Naive thymus-derived CD8-positive, alpha-beta T cell (primary cell): Measurements from ENCODE around the gene QKI. TPM values are rescaled to one million over a fixed set of nuclear protein-coding genes. Genes with fewer than 3 reads are reported as not detected.
"Not testable (repeated sequence)": the region's sequence is repeated elsewhere in the genome, so short reads cannot be mapped to it uniquely, and the experiment has no call there.

Experiments
- ATAC-seq, 2 donors: fragments of 150-1000 bp; cut with Tn5 transposase in 1 of 2; sonication (Bioruptor Pico), chemical (Tn5 transposase) in 1 of 2; 1 replicate in 1 of 2; 2 replicates in 1 of 2; pipeline ENCODE4 v1.10.0; 2021; ENCODE audit warnings: mild to moderate bottlenecking in 2 of 2, moderate library complexity in 2 of 2
- POLR2A ChIA-PET: fragments of 350-600 bp; sonication (Branson Sonifier 250); formaldehyde crosslinking; loops from one replicate; lab custom pipeline; 2021; ENCODE audit warnings: antibody characterized with exemption; lab: Charles Lee
- DNase-seq, 10 donors: peaks; one replicate each; pipeline versions ENCODE4 v3.0.0 to v3.0.0-alpha.2; 2020 to 2022
- H3K27ac Mint-ChIP-seq, 10 donors: one replicate each; pipeline ENCODE4 v1.8.0; 2020 to 2022; ENCODE audit warnings: mild to moderate bottlenecking in 10 of 10, mixed read lengths in 10 of 10, moderate library complexity in 4 of 10, inconsistent platforms in 1 of 10
- H3K27me3 Mint-ChIP-seq, 5 donors: one replicate each; pipeline ENCODE4 v1.8.0; 2021 to 2022; ENCODE audit warnings: mixed read lengths in 5 of 5
- H3K36me3 Mint-ChIP-seq, 3 donors: one replicate each; pipeline ENCODE4 v1.8.0; 2020 to 2022; ENCODE audit warnings: mixed read lengths in 3 of 3, mild to moderate bottlenecking in 2 of 3, inconsistent platforms in 1 of 3
- H3K4me1 Mint-ChIP-seq, 4 donors: one replicate each; pipeline ENCODE4 v1.8.0; 2021 to 2022; ENCODE audit warnings: mixed read lengths in 4 of 4
- H3K4me3 Mint-ChIP-seq, 10 donors: one replicate each; pipeline ENCODE4 v1.8.0; 2020 to 2022; ENCODE audit warnings: mild to moderate bottlenecking in 10 of 10, mixed read lengths in 10 of 10, moderate library complexity in 6 of 10, inconsistent platforms in 1 of 10
- H3K9me3 Mint-ChIP-seq, 9 donors: one replicate each; pipeline ENCODE4 v1.8.0; 2020 to 2022; ENCODE audit warnings: mixed read lengths in 9 of 9, mild to moderate bottlenecking in 3 of 9, inconsistent platforms in 1 of 9, moderate library complexity in 1 of 9
- polyA plus RNA-seq, 3 donors: library from polyadenylated mRNA; unstranded; fragments of 300-500 nt; fragmentation: Illumina TruSeq; gene quantifications; one replicate each; pipeline ENCODE4 v1.2.3, GENCODE V29; 2021
- total RNA-seq, 8 experiments: library from RNA in 2 of 8; stranded (reverse) in 2 of 8; gene quantifications; one replicate each; pipeline ENCODE4 v1.2.3 and lab custom pipeline; 2021 to 2026

QKI gene
- total and polyA plus RNA-seq, 5 experiments from 2014 or later: 8.8 to 65.7 (median 36.0) TPM

DNA sequence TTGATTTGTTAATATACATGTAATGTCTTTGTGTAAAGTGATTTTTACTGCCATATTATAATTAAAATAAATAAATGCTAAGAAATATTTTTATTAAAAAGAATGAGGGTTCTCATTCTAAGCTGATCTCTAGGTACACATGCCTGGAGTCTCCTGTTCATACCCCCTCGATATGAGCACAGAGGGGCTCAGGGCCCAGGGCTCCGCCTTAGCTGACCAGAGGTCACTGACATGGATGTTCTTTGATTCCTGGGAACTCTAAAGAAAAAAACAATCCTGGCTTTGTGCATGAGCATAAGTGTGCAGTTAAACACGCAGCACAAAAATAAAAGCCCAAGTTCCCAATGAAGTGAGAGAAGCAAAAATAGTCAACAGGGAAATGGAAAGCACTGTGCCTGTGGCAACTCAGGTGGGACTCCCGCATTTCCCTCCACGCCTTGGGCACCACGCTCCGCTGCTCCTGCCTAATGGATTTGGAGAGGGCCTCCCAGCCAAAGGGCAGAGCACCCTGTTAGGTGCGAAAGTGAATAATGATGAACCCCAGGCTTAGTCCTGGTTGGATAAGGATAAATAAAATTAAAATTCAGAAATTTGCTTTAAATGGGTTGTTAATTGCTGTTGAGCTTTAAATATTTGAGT is 33.3 kb upstream of the QKI start:
- POLR2A ChIA-PET: no interaction called here
- H3K4me1 Mint-ChIP-seq: peaks cover 0 to 2% (median 0%) of the 10 kb centered on the region in 4 donors
- ATAC-seq (no peak), DNase-seq (no peak)
- H3K27me3 Mint-ChIP-seq: peaks cover 0 to 19% (median 7%) of the 10 kb centered on the region in 5 donors
- no peaks in the 10 kb centered on the region for H3K36me3 Mint-ChIP-seq
- no peak overlapping the region for H3K4me3 Mint-ChIP-seq
- H3K9me3 Mint-ChIP-seq: peaks cover 0 to 9% (median 3%) of the 10 kb centered on the region in 9 donors
- no peak overlapping the region for H3K27ac Mint-ChIP-seq

DNA sequence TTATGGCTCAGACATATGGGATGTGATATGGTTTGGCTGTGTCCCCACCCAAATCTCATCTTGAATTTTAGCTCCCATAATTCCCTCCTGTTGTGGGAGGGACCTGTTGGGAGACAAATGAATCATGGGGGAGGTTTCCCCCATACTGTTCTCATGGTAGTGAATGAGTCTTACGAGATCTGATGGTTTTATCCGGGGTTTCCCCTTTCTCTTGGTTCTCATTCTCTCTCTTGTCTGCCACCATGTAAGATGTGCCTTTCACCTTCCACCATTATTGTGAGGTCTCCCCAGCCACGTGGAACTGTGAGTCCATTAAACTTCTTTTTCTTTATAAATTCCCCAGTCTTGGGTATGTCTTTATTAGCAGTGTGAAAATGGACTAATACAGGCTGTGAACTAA is 31.1 kb upstream of the QKI start:
- H3K36me3 Mint-ChIP-seq, DNase-seq, H3K4me1 Mint-ChIP-seq, ATAC-seq, H3K27me3 Mint-ChIP-seq, H3K4me3 Mint-ChIP-seq, H3K27ac Mint-ChIP-seq, POLR2A ChIA-PET, H3K9me3 Mint-ChIP-seq: not testable (repeated sequence)

DNA sequence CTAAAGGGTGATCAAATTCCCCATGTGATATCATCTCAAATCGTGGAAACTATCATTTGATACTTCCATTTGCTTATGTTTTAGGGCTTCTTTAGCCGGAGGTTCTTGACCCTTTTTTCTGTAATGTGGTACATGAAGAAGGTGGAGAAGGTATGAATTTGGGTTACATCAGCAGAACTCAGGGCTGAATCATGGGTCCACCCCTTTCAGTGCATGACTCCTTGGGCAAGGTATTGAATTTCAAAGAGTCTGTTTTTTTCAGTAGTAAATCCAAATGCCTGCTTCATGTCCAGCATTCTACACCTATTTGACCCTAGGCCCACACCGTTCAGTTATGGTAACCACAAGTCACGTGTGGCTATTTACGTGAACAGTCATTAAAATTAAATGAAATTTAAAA is 30.6 kb upstream of the QKI start:
- H3K4me1 Mint-ChIP-seq: peaks cover 0 to 2% (median 0%) of the 10 kb centered on the region in 4 donors

DNA sequence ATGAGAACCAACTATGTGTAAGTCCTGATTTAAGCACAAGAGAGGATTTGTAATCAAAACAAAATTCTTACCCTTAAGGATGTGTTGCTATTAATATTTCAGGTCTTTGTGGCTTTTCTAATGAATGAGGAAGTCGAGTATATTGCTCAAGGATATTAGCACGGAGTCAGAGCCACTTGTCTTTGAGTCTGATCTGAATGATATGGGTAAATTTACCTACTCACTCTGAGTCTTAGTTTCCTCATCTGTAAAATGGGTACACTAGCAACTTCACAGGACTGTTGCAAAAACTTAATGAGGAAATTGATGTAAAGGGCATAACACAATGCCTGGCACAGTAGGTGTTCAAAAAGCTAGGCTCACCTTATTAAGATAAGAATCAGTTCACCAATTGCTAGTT is 30.0 kb upstream of the QKI start:
- no peak for ATAC-seq
- POLR2A ChIA-PET: no interaction called here
- no peak for DNase-seq
- Mint-ChIP-seq H3K27ac (no peak overlapping the region), H3K4me1 (peaks cover 0 to 2% (median 0%) of the 10 kb centered on the region in 4 donors), H3K27me3 (peaks cover 0 to 9% (median 3%) of the 10 kb centered on the region in 5 donors), H3K9me3 (peaks cover 0 to 9% (median 3%) of the 10 kb centered on the region in 9 donors), H3K4me3 (no peak overlapping the region), H3K36me3 (no peaks in the 10 kb centered on the region)

More for the DNA sequence above, 30.6 kb upstream of the QKI start:
- H3K4me3 Mint-ChIP-seq: no peak overlapping the region
- POLR2A ChIA-PET: no interaction called here
- DNase-seq (no peak), ATAC-seq (no peak)
- H3K9me3 Mint-ChIP-seq: peaks cover 0 to 9% (median 3%) of the 10 kb centered on the region in 9 donors
- peaks cover 0 to 9% (median 3%) of the 10 kb centered on the region in 5 donors for H3K27me3 Mint-ChIP-seq
- H3K27ac Mint-ChIP-seq: no peak overlapping the region
- H3K36me3 Mint-ChIP-seq: no peaks in the 10 kb centered on the region

- H3K36me3 Mint-ChIP-seq, DNase-seq, H3K27me3 Mint-ChIP-seq, POLR2A ChIA-PET, H3K9me3 Mint-ChIP-seq, ATAC-seq, H3K4me1 Mint-ChIP-seq, H3K4me3 Mint-ChIP-seq, H3K27ac Mint-ChIP-seq: not testable (repeated sequence)
Measured at GRCh38 chr6:163385503-163385902, 29.0 kb upstream of the QKI start.

DNA sequence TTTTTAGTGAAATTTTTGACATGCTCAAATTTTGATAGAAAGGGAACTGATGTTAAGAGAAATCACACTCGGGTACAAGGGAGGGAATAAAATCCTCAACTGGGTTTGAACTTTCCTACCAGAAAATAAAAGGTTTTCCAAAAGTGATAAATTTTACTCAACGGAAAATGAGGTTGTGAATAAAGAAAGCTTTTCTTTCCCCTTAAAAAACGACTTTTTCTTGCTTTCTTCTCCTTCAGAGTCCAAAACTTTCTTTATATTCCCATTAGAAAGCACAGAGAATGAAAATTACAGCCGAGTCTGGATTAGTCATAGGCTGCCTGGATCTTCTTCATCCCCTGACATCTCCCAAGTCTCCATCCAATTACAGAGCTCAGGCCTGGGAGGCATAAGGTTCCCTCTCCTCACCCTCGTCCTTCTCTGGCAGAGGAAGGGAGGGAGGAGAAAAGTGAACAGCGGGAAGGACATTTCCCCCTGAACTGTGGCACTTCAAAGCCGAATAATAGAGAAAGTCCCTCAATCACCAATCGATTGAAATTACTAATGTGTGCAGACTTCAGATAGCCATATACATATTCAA is 28.1 kb upstream of the QKI start:
- Mint-ChIP-seq H3K4me3 (no peak overlapping the region), H3K36me3 (no peaks in the 10 kb centered on the region), H3K27ac (no peak overlapping the region), H3K27me3 (peaks cover 0 to 9% (median 3%) of the 10 kb centered on the region in 5 donors), H3K4me1 (peaks cover 0 to 2% (median 0%) of the 10 kb centered on the region in 4 donors), H3K9me3 (peaks cover 0 to 9% (median 3%) of the 10 kb centered on the region in 9 donors)
- POLR2A ChIA-PET: no interaction called here
- ATAC-seq (no peak), DNase-seq (no peak)

DNA sequence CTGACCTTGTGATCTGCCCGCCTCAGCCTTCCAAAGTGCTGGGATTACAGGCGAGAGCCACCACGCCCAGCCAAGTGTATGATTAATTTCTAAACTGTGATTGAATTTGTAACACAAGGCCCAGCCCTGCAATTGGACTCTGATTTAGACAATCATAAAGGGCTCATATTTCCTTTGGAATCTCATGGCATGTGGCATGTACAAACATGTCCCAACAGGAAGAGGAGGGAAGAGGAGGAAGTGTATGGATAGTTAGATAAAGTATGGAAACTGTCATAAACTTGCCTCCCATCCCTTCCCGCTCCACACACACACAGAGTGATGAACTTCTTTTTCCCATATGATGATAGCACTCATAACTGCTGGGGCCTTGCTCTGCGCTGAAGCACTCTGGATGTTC is 27.2 kb upstream of the QKI start:
- ATAC-seq (no peak), DNase-seq (no peak)
- Mint-ChIP-seq H3K36me3 (no peaks in the 10 kb centered on the region), H3K27ac (no peak overlapping the region), H3K27me3 (peaks cover 0 to 6% (median 3%) of the 10 kb centered on the region in 5 donors), H3K9me3 (peaks cover 0 to 9% (median 3%) of the 10 kb centered on the region in 9 donors), H3K4me3 (no peak overlapping the region), H3K4me1 (peaks cover 0 to 2% (median 0%) of the 10 kb centered on the region in 4 donors)
- POLR2A ChIA-PET: no interaction called here

- no peak for ATAC-seq
- Mint-ChIP-seq H3K36me3 (no peaks in the 10 kb centered on the region), H3K27me3 (peaks cover 0 to 5% (median 3%) of the 10 kb centered on the region in 5 donors), H3K4me3 (no peak overlapping the region), H3K9me3 (no peaks in the 10 kb centered on the region), H3K27ac (peak overlapping the region in 1 of 10 donors; percentile 38), H3K4me1 (peaks cover 0 to 2% (median 0%) of the 10 kb centered on the region in 4 donors)
- no peak for DNase-seq
- POLR2A ChIA-PET: no interaction called here
Measured at GRCh38 chr6:163389354-163389753, 25.2 kb upstream of the QKI start.

DNA sequence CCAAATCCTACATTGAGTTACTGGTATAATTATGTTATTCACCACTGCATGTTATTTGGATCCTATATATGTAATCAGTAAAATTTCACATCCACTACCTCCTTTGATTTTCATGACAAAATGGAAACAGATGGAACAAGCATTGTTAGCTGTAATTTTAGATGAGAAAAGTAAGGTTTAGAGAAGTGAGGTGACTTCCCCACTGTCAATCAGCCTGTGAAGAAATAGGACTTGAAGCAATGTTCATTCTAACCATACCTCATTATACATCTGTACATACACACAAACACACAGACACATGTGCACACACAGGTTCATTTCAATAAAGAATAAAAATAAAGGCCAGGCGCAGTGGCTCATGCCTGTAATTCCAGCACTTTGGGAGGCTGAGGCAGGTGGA is 23.7 kb upstream of the QKI start:
- Mint-ChIP-seq H3K4me3 (no peak overlapping the region), H3K9me3 (no peaks in the 10 kb centered on the region), H3K27ac (no peak overlapping the region), H3K4me1 (no peaks in the 10 kb centered on the region), H3K36me3 (no peaks in the 10 kb centered on the region), H3K27me3 (peaks cover 0 to 6% (median 5%) of the 10 kb centered on the region in 5 donors)
- DNase-seq: no peak
- POLR2A ChIA-PET: no interaction called here
- ATAC-seq: no peak

DNA sequence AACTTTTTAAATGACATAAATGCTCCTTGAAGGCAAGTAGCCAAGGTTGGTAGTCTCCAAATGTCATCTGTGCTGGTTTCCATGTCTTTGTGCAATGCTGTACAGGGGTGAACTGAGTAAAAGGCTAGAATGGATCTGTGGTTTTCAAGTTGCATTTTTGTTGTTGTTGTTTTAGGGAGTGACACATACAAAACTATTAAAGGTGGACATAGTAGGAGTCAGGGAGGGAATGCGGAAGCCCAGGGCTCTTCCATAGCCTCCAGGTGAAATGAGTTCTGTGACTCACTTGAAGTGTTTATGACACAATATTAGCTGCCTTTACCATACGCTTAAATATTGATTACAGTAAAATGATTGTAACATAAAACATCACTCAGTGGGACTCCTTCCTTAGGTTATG is 22.5 kb upstream of the QKI start:
- ATAC-seq: no peak
- H3K4me3 Mint-ChIP-seq: no peak overlapping the region
- H3K27ac Mint-ChIP-seq: no peak overlapping the region
- POLR2A ChIA-PET: no interaction called here
- no peaks in the 10 kb centered on the region for H3K36me3 Mint-ChIP-seq
- H3K27me3 Mint-ChIP-seq: peaks cover 8 to 18% (median 12%) of the 10 kb centered on the region in 5 donors
- no peaks in the 10 kb centered on the region for H3K9me3 Mint-ChIP-seq
- peaks cover 5 to 8% (median 6%) of the 10 kb centered on the region in 4 donors for H3K4me1 Mint-ChIP-seq
- DNase-seq: no peak

DNA sequence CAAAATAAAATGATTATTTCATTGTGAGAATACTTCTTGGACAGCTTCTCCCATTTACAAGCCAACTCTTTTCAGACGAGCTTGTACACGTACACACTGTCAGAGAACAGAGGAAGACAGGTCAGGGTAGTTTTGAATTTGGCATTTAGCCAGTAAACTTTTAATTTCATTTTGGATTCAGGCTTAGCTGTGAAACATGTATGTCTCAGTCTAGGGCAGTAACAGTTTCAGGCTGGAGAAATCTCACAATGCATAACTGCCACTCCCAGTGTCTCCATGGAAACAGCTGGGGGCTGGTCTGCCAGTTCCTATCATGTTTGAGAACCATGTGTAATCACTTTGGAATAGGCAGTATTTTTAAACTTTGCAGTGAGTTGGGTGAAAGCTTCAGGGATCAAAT is 22.0 kb upstream of the QKI start:
- Mint-ChIP-seq H3K36me3 (no peaks in the 10 kb centered on the region), H3K27me3 (peaks cover 12 to 22% (median 14%) of the 10 kb centered on the region in 5 donors), H3K9me3 (no peaks in the 10 kb centered on the region), H3K27ac (no peak overlapping the region), H3K4me1 (peaks cover 5 to 8% (median 6%) of the 10 kb centered on the region in 4 donors), H3K4me3 (no peak overlapping the region)
- DNase-seq (no peak), ATAC-seq (no peak)
- POLR2A ChIA-PET: no interaction called here

DNA sequence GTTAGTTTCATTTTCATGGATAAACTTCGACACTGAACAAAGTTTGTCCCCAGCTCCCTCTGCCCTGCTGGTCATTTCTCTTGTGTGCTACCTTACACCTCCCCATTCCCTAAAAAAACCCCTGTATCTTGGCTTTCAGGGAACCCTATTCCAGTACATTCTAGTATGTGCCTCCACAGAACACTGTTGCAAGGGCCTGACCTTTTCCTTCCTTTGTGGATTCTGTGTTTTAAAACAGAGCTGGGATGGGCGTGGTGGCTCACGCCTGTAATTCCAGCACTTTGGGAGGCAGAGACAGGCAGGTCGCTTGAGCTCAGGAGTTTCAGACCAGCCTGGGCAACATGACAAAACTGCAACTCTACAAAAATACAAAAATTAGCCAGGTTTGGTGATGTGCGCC is 20.6 kb upstream of the QKI start:
- Mint-ChIP-seq H3K27ac (no peak overlapping the region), H3K36me3 (no peaks in the 10 kb centered on the region), H3K9me3 (no peaks in the 10 kb centered on the region), H3K4me3 (no peak overlapping the region), H3K4me1 (peaks cover 5 to 8% (median 6%) of the 10 kb centered on the region in 4 donors), H3K27me3 (peaks cover 15 to 28% (median 17%) of the 10 kb centered on the region in 5 donors)
- ATAC-seq (no peak), DNase-seq (no peak)
- POLR2A ChIA-PET: no interaction called here

GRCh38 chr6:163394659-163395058 is 19.9 kb upstream of the QKI start:
- Mint-ChIP-seq H3K4me1 (peaks cover 5 to 8% (median 6%) of the 10 kb centered on the region in 4 donors), H3K9me3 (no peaks in the 10 kb centered on the region), H3K36me3 (no peaks in the 10 kb centered on the region), H3K27ac (no peak overlapping the region), H3K4me3 (no peak overlapping the region), H3K27me3 (peaks cover 15 to 28% (median 20%) of the 10 kb centered on the region in 5 donors)
- no peak for ATAC-seq
- POLR2A ChIA-PET: no interaction called here
- DNase-seq: no peak
